Measurements from ENCODE around the gene VSIG4.

Gene VSIG4

DNA sequence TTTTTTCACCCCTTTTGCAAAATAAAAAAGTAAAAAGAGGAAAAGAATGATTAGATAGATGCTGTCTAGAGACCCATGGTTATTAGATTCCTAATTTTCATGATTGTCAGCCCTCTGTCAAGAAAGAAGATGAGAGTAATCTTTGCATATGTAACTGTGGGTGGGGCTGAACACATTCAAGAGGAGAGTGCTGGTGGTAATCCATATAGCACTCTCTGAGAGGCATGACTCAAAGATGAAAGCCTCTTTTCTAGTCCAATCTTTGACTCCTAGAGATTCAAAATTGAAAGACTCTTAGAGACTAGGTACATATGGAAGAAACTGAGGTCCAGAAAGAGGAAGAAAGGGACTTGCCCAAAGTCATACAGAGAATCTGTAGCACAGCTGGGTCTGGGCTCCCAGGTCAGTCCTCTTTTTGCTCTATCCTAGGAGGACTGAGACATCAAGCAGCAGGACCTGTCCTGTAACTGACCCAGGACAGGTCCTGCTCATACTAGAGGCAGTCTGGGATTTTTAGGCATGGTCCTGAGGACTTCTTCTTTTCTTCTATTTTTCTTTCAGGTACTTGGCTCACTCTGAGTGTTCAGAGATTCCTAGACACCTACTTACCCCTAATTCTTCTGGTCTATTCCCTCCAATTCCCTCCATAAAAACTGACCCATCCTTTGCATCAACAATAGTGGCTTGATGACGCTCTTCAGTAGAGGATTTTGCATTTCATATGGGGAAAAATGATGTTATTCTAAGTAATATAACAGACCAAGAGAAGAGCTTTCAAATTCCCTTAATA, 23.8 kb downstream of the VSIG4 start:
- no peak overlapping the region for H3K4me3 ChIP-seq (ENCODE audit: low read length)
- H3K27me3 ChIP-seq (ENCODE audit: control insufficient read depth, insufficient read depth, low read length) = no peaks in the 10 kb centered on the region
- H3K36me3 ChIP-seq (ENCODE audit: insufficient read depth, low read length) = no peaks in the 10 kb centered on the region
- H3K4me1 ChIP-seq (ENCODE audit: control insufficient read depth, insufficient read depth, low read length) = no peaks in the 10 kb centered on the region
- H3K9me3 ChIP-seq (replicated peaks; ENCODE audit: low read length) = no peaks in the 10 kb centered on the region
- H3K9ac ChIP-seq (ENCODE audit: low read depth, low read length) = no peak overlapping the region
- no peak overlapping the region for H3K4me2 ChIP-seq (ENCODE audit: low read length)

DNA sequence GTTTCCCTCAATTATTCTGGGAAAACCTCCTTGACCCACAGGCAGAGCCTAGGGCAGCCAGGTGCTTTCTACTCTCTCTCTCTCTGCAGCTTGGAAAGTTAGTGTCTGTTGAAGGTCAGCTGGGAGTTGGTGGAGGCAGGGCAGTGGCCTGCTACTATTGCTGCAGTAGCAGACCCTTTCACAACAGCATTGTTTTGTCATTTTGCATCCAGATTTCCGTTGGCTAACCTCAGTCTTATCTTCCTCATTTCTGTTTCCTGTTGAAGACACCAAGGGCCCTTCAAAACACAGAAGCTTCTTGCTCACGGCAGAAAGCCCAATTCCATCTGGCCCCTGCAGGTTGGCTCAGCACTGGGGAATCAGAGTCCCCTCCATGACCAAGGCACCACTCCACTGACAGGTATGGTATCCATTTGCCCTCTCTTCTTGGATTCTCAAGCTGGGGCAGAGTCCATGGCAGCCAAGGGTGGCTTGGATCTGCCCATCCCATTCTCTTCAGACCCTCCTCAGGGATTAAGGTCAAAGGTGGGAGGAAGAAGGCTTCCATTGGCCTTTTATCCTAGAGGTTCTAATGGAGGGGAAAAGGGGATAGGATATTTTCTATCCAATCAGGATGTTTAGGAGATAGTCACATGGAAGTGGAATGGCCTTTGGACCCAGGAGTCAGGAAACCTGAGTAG, 24.6 kb downstream of the VSIG4 start:
- no peaks in the 10 kb centered on the region for H3K36me3 ChIP-seq (ENCODE audit: insufficient read depth, low read length)
- H3K4me1 ChIP-seq (ENCODE audit: control insufficient read depth, insufficient read depth, low read length) = no peaks in the 10 kb centered on the region
- H3K4me2 ChIP-seq (ENCODE audit: low read length) = no peak overlapping the region
- no peak overlapping the region for H3K9ac ChIP-seq (ENCODE audit: low read depth, low read length)
- no peaks in the 10 kb centered on the region for H3K9me3 ChIP-seq (replicated peaks; ENCODE audit: low read length)
- no peaks in the 10 kb centered on the region for H3K27me3 ChIP-seq (ENCODE audit: control insufficient read depth, insufficient read depth, low read length)
- H3K4me3 ChIP-seq (ENCODE audit: low read length) = no peak overlapping the region

- Histone ChIP-seq H3K36me3 (ENCODE audit: insufficient read depth, low read length) (no peaks in the 10 kb centered on the region), H3K4me3 (ENCODE audit: low read length) (no peak overlapping the region), H3K27me3 (ENCODE audit: control insufficient read depth, insufficient read depth, low read length) (no peaks in the 10 kb centered on the region), H3K4me2 (ENCODE audit: low read length) (no peak overlapping the region), H3K9me3 (replicated peaks; ENCODE audit: low read length) (no peaks in the 10 kb centered on the region), H3K4me1 (ENCODE audit: control insufficient read depth, insufficient read depth, low read length) (no peaks in the 10 kb centered on the region), H3K9ac (ENCODE audit: low read depth, low read length) (no peak overlapping the region)
Measured at GRCh38 chrX:66014556-66014955, 25.3 kb downstream of the VSIG4 start.

- Histone ChIP-seq H3K4me3 (ENCODE audit: low read length) (no peak overlapping the region), H3K4me1 (ENCODE audit: control insufficient read depth, insufficient read depth, low read length) (no peaks in the 10 kb centered on the region), H3K27me3 (ENCODE audit: control insufficient read depth, insufficient read depth, low read length) (no peaks in the 10 kb centered on the region), H3K36me3 (ENCODE audit: insufficient read depth, low read length) (no peaks in the 10 kb centered on the region), H3K9ac (ENCODE audit: low read depth, low read length) (no peak overlapping the region), H3K4me2 (ENCODE audit: low read length) (no peak overlapping the region), H3K9me3 (replicated peaks; ENCODE audit: low read length) (no peaks in the 10 kb centered on the region)
Measured at GRCh38 chrX:66014084-66014483, 25.8 kb downstream of the VSIG4 start.

DNA sequence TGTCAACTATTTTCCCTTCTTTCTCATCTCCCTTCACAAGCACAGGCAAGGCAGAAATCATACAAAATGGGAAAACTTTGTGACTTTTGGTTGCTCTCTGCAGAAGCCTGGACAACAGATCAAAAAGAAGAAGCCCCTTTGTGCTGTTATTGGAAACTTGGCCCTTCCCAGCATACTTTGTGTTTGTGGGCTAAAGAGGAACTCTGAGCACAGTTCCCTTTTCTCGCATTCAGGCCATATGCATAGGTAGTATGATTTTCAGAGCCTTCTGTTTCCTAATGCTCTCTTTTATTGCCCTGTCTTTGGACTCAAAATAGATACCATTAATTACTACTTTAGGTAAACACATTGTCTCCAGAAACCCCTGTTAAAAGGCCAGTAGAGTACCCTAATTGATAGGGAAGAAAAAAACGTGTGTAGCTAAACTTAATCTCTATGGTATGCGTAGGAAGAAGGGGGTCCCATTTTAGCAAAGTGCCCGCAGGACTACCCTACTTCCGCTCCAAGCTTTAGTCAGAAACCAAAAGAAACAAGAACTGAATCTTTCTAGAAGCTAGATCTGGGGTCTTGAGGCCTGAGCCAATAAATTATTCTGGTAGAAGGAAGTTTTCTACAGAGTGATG, 26.6 kb downstream of the VSIG4 start:
- Histone ChIP-seq H3K4me1 (ENCODE audit: control insufficient read depth, insufficient read depth, low read length) (no peaks in the 10 kb centered on the region), H3K9ac (ENCODE audit: low read depth, low read length) (no peak overlapping the region), H3K4me3 (ENCODE audit: low read length) (no peak overlapping the region)

DNA sequence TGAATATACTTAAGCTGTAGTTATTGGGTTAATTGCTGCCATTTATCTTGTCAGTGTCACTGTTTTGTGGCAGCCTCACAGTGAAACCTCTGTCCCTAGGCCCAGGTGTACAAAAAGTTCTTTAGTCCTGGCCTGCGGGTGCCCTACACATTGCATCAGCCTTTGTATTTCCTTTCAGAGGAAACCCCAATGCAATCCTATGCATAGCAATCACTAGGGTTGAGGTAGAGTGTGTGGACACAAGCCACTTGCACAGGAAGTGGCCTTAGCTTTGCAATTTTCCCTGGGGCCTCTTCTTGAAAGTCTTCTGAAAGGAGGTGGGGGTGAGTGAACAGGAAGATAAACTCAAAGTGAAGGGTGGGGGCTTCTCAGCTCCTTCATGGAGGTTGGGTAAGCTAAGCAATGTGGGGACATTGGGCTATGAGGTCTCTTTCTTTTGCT, 27.8 kb downstream of the VSIG4 start:
- Histone ChIP-seq H3K9me3 (replicated peaks; ENCODE audit: low read length) (no peaks in the 10 kb centered on the region), H3K4me3 (ENCODE audit: low read length) (no peak overlapping the region), H3K36me3 (ENCODE audit: insufficient read depth, low read length) (no peaks in the 10 kb centered on the region), H3K27me3 (ENCODE audit: control insufficient read depth, insufficient read depth, low read length) (no peaks in the 10 kb centered on the region), H3K9ac (ENCODE audit: low read depth, low read length) (no peak overlapping the region), H3K4me2 (ENCODE audit: low read length) (no peak overlapping the region), H3K4me1 (ENCODE audit: control insufficient read depth, insufficient read depth, low read length) (no peaks in the 10 kb centered on the region)

More for the DNA sequence above, 26.6 kb downstream of the VSIG4 start:
- no peaks in the 10 kb centered on the region for H3K9me3 ChIP-seq (replicated peaks; ENCODE audit: low read length)
- H3K36me3 ChIP-seq (ENCODE audit: insufficient read depth, low read length) = no peaks in the 10 kb centered on the region
- H3K27me3 ChIP-seq (ENCODE audit: control insufficient read depth, insufficient read depth, low read length) = no peaks in the 10 kb centered on the region
- H3K4me2 ChIP-seq (ENCODE audit: low read length) = no peak overlapping the region

GRCh38 chrX:66009231-66009845, 30.5 kb downstream of the VSIG4 start:
- H3K36me3 ChIP-seq (ENCODE audit: insufficient read depth, low read length) = no peaks in the 10 kb centered on the region
- no peaks in the 10 kb centered on the region for H3K9me3 ChIP-seq (replicated peaks; ENCODE audit: low read length)
- no peak overlapping the region for H3K4me2 ChIP-seq (ENCODE audit: low read length)
- H3K9ac ChIP-seq (ENCODE audit: low read depth, low read length) = no peak overlapping the region
- H3K4me1 ChIP-seq (ENCODE audit: control insufficient read depth, insufficient read depth, low read length) = no peaks in the 10 kb centered on the region
- no peak overlapping the region for H3K4me3 ChIP-seq (ENCODE audit: low read length)
- no peaks in the 10 kb centered on the region for H3K27me3 ChIP-seq (ENCODE audit: control insufficient read depth, insufficient read depth, low read length)

DNA sequence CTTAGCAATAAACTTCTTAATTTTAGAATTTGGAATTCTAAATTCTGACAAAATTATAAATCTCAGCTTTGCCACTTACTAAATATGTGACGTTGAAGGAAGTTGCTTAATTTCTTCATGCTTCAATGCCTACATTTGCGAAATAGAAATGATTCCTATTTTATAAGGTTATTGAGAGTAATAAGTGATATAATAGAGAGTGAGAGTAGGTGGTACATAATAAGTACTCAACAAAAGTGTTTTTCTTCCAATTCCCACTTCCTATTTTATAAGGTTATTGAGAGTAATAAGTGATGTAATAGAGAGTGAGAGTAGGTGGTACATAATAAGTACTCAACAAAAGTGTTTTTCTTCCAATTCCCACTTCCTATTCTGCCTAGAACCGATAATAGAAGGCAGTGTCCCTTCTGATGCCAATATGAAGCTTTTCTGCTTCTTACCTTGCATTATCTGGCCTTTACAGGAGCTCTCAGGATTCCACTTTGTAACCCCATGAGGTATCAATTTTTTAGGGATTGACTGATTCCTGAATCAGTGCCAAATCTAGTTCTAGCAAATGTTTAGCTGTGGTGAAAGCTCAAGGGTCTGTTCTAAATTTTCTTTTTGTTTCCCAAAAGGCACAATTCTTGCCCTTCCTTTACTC, 31.4 kb downstream of the VSIG4 start:
- no peak overlapping the region for H3K4me2 ChIP-seq (ENCODE audit: low read length)
- H3K36me3 ChIP-seq (ENCODE audit: insufficient read depth, low read length) = no peaks in the 10 kb centered on the region
- H3K4me1 ChIP-seq (ENCODE audit: control insufficient read depth, insufficient read depth, low read length) = no peaks in the 10 kb centered on the region
- H3K4me3 ChIP-seq (ENCODE audit: low read length) = no peak overlapping the region
- no peaks in the 10 kb centered on the region for H3K9me3 ChIP-seq (replicated peaks; ENCODE audit: low read length)
- no peak overlapping the region for H3K9ac ChIP-seq (ENCODE audit: low read depth, low read length)
- H3K27me3 ChIP-seq (ENCODE audit: control insufficient read depth, insufficient read depth, low read length) = no peaks in the 10 kb centered on the region

DNA sequence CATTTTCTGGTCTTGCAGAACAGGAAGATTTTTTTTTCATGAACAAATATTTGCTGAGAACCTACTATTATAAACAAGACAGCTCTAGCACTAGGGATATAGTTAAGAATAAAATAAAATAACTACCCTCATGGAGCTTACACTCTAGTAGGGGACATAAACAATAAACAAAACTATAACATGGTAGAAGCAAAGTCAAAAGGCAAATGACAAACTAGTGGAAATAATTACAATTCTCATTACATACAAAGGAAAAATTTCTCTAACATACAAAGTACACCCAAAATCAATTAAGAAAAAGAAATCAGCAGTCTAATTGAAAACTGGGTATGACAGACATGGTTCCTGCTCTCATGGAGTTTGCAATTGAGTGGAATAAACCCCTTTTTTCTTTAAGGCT, 32.0 kb downstream of the VSIG4 start:
- Histone ChIP-seq H3K27me3 (ENCODE audit: control insufficient read depth, insufficient read depth, low read length) (no peaks in the 10 kb centered on the region), H3K9ac (ENCODE audit: low read depth, low read length) (no peak overlapping the region), H3K9me3 (replicated peaks; ENCODE audit: low read length) (no peaks in the 10 kb centered on the region), H3K36me3 (ENCODE audit: insufficient read depth, low read length) (no peaks in the 10 kb centered on the region), H3K4me2 (ENCODE audit: low read length) (no peak overlapping the region), H3K4me3 (ENCODE audit: low read length) (no peak overlapping the region), H3K4me1 (ENCODE audit: control insufficient read depth, insufficient read depth, low read length) (no peaks in the 10 kb centered on the region)

- H3K9me3 ChIP-seq (replicated peaks; ENCODE audit: low read length) = no peaks in the 10 kb centered on the region
- no peaks in the 10 kb centered on the region for H3K27me3 ChIP-seq (ENCODE audit: control insufficient read depth, insufficient read depth, low read length)
- H3K36me3 ChIP-seq (ENCODE audit: insufficient read depth, low read length) = no peaks in the 10 kb centered on the region
- H3K4me1 ChIP-seq (ENCODE audit: control insufficient read depth, insufficient read depth, low read length) = no peaks in the 10 kb centered on the region
- H3K4me3 ChIP-seq (ENCODE audit: low read length) = no peak overlapping the region
- H3K9ac ChIP-seq (ENCODE audit: low read depth, low read length) = no peak overlapping the region
- H3K4me2 ChIP-seq (ENCODE audit: low read length) = no peak overlapping the region
Measured at GRCh38 chrX:66005830-66006449, 33.9 kb downstream of the VSIG4 start.

All from skeletal muscle satellite cell (primary cell).